Pulmonary artery endothelial cell (primary cell): ENCODE results near the gene GPRC5C. TPM values are rescaled to one million over a fixed set of nuclear protein-coding genes. Genes with fewer than 3 reads are reported as not detected.

Source experiments
- DNase-seq: peaks from one replicate; pipeline ENCODE4 v3.0.0-alpha.2; 2011; ENCODE audit warnings: low read depth, low spot score
- total RNA-seq: library from RNA; depleted of rRNA; stranded (reverse); fragments of >200 nt; gene quantifications from 2 replicates; pipeline ENCODE4 v1.2.3, GENCODE V29; 2014

GPRC5C gene
- total RNA-seq, 1 donor from 2014 or later = not detected

DNA sequence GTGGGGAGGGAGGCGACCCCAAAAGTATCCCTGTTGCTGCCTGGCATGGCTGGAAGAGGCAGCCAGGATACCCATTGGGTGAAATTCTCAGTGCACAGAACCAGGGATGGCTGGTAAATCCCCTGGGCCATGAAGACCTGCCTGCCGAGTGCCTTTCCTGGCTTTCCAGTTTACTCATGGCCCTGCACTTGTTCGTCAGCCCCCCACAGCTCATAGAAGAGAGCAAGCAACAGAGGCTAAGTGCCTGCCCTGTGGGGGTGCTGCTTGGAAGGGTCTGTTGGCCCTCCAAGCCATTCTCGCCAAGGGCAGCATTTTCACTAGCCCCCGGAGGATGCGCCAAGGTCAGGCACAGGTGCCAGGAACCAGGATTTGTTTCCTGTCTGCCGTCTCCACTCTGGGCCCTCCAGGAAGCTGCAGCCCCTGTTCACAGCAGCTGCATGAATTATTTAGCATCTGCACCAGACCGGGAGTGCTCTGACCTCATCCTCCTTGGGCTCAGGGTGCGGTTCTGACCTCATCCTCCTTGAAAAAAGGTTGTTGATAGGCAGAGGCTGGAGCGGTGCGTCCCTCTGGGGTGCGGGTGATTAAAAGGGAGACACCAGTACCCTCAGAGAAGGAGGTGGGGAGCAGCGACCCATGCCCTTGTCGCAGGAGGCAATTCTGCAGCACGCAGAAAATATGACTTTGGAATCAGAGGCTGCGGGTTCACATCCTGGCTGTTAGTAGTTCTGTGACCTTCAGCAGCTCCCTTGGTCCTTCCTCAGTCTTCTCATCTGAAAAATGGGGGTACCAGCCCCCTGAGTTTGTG, 20.3 kb downstream of the GPRC5C start:
- DNase-seq = no peak

DNA sequence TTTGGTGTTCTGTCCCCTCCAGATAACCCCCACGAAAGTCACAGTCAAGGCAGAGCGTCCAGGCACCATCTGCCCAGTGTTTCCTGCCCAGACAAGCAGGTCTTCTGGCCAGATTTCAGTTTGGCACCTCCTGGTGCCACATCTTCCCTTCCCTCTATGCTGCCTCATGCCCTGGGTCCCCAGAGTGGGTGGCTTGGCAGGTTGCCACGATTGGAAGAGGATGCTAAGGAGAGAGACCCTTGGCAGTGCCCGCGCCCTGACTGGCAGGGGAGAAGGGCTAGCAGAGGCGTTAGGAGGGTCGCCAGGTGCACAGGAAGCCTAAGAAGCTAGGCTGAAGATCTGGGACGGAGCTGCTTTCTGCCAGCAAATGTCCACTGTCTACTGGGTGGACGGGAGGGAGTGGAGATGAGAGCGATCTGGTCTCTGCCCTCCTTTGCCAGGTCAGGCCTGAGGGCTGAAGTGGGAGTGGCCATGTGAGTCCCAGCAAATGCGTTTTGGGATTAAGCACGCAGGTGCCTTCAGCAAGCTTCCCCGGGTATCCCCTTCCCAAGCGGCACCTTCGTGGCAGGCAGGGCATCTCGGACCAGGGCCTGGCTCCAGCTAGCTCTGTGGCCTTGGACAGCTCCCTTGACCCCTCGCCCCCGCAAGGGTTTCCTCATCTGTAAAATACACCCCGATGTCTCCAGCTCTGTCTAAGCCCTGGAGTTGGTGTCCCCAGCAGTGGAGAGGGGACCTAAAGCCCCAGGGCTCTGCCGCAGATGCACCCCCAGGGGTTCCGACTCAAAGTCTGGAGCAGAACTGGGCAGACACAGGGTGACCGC, 21.2 kb downstream of the GPRC5C start:
- DNase-seq = no peak

DNA sequence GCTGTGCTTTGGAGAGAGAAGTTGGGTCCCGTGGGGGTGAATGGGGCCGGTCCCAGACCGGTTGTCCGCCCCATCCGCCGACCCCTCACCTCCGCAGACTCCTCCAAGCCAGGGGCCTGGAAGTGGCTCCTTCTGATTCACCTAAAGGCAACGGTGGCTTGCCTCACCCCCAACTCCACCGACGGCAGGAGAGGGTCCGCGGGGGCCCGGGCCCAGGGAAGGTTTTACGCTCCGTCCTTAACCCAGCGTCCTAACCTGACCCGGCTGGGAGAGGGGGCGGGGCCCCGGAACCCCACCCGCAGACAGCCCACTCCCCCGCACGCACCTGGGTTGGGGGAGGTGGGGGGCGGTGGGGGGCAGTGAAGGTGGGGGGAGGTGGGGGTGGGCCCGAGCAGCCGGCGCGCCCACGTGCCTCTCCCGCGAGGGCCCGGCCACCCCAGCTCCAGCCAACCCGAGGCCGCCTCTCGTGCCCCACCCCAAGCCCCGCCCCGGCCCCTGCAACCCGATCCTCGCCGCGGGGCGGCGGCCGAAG, 21.8 kb downstream of the GPRC5C start:
- DNase-seq = no peak

DNA sequence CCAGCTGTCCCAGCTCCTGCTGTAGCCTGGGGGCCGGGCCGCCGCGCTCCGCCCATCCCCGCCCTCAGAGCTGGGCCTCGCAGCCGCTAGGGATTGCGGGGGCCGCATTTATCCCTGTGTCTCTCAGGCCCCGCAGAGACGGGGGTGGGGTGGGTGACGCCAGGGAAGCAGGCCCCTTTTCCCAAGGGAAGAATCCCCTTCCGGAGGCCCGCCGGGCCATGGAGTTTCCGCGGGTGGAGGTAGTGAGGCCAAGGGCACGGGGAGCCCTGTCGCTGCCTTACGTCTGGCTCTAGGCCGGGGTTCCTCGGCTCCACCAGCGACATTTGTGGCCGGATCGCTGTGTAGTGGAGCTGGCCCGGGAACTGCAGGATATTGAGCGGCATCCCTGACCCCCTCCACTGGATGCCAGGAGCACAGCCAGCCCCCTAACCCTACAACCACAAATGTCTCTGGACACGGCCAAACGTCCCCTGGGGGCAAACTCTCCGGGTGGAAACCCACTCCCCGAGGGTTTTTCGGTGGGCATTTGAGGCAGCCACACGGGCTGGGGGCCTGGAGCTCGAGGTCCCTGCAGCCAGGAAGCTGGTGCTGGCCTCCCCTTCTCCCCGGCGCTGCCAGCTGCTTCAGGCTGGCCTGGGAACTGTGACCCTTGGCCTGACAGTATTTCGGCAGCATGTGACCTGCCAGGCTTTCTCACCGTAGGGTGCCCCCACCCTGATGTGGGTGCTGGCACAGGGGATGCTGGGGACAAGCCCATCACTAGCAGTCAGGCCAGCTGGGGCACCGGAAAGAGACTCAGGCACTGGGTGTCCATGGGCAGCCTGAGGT, 22.5 kb downstream of the GPRC5C start:
- DNase-seq = peak; percentile 19

DNA sequence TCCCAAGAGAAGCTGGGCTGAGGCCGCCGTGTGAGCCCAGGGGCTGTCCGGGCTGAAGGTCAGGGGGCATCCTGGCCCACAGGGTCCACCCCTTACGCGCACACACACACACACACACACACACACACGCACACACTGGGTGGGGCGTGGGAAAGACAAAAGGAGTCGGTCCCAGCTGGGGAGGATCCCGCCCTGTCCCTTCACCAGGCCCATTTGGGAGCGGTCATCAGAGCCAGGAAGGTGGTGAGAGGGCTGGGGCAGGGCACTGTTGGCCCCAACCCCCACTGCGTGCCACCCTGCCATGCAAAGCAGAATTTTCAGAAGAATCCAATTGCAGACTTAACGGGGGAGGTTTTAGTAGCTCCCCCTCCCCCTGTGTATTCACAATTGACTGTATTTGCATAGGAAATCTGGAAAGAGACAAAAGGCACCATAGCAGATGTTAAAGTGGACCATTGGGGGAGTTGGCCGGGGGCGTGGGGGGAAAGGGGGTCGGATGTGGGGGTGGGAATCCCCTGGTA, 23.2 kb downstream of the GPRC5C start:
- DNase-seq = no peak

DNA sequence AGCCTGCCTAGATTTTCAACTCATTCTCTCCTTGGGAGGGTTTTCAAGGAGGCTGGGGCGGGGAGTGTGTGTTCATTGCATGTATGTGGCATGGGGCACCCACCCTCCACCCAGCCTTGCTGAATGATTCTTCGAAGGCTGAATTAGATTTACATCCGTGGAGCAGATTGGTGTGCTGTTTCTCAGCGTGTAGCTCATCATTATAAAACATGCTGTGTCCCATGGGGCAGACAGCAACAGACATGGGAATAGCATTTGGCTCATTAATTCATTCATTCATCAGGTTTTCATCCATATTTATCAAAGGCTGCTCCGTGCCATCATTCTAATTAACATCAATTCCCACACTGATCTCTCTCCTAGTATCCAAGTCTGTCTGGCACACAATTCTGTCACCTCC, 23.9 kb downstream of the GPRC5C start:
- no peak for DNase-seq

DNA sequence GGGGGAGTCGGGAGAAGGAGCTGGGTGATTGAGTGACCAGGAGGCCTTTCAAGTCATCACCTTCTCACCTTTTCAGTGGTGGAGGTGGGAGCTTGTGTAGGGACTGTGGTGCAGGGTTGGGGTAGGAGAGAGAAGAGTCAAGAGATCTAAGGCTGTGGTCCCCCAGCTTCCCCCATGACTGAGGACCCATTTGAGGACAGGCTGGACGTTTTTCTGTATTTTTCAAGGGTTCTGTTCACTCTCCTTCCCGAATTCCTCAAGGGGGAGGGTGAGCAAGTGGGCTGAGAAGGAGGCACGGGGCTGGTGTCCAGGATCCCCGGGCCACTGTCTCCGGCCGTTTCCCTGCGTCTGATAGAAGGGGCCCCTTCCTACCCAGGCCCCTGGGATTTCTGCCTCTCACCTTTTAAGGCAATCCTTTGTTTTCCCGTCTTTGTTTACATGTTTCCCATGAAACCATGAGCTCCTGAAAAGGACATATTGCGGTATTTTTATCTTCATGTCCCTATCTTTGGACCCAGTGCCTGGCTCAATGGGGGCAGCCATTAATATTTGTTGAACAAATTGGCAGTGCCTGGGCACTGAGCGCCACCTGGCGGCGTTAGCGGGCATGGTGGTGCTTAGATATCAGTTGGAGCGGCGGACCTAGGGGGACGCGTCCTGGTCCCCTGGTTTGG, 25.4 kb downstream of the GPRC5C start:
- no peak for DNase-seq

DNA sequence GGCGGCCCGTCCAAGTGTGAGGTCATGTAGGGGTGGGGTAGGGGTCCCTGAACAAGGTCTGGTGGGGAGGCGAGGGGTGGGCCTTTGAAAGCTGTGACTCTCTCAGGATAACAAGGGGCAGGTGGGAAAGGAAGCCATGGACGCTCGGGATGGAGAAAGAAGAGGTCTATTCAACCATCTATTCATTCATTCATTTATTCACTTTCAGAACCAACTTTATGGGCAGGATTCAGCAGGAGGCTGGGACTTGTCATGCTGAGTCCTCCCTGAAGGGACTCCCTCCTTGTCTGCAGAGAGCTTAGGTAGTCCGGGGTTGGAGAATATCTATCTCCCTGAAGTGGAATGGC, 25.9 kb downstream of the GPRC5C start:
- no peak for DNase-seq

DNA sequence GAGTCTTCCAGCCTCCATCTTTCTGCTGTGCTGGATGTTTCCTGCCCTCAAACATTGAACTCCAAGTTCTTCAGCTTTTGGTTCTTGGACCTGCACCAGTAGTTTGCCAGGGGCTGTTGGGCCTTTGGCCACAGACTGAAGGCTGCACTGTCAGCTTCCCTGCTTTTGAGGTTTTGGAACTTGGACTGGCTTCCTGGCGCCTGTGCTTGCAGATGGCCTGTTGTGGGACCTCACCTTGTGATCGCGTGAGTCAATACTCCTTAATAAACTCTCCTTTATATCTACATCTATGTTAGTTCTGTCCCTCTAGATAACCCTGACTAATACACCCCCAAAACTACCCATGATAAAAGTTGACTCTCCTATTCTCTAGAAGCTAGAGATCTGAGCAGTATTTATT, 26.9 kb downstream of the GPRC5C start:
- no peak for DNase-seq

DNA sequence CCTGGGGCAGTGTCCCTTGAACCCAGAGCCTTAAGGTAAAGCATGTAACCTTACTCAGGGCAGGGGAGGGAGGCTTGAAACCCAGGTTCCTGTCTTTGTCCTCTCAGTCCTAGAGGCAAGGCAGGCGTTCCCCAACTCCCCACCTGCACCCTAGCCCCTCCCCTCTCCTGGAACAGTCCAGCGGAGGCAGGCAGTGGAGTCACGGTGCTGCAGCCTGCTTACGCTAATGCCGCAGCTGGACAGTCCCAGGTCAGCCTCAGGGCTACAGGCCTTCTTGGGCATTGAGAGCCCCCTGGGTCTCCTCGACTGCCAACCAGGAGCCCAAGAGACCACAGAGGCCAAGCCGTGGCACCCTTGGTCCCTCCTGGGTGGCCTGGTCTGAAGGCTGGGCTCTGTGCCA, 27.7 kb downstream of the GPRC5C start:
- no peak for DNase-seq

DNA sequence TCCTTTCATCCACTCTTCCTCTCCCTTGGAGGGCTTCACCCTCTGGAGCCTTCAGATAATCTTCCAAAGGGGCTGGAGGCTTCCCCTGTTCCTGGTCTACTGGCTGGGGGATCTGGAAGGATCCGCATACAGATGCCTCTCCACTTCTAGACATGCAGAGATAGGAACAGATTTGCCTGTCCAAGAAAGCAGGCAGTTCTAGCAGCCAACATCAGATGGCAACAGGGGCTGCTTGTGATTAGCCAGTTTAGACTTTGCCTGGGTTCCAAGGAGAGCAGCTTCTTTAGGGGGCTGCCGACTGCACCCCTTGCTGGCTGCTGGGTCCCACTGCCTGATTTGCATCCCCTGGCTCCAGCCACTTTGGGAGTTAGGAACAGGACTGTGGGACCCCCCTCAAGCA, 28.4 kb downstream of the GPRC5C start:
- no peak for DNase-seq

DNA sequence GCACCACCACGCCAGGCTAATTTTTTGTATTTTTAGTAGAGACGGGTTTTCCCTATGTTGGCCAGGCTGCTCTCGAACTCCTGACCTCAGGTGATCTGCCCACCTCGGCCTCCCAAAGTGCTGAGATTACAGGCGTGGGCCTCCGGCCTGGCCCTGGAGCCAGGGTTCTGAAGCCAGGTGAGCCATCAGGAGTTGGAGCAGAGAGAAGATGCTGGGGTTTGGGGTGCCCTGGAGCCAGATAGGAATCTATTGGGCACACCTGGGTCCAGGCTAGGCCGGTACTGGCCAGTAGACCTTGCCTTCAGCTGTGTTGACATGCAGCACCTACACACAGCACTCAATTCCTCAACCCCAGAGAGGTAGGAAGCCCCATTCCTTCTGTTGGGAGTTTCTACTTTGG, 29.1 kb downstream of the GPRC5C start:
- no peak for DNase-seq

DNA sequence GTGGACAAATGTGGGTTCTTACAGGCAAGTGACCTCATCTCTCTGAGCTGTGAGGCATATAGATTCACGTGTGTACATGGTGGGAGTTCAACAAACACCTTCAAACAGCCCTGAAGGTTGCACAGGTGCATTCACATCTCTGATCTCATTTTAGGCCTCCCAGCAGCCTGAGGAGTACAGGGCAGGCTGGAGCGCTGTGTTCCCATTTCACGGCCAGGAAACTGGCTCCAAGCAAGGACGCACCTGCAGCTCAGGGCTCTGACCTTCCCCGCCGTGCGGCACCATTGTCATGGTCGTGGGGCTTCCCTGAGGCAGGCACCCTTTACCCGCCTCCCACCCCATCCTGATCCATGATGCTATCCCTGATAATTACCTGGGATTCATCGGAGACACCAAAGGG, 29.7 kb downstream of the GPRC5C start:
- no peak for DNase-seq

DNA sequence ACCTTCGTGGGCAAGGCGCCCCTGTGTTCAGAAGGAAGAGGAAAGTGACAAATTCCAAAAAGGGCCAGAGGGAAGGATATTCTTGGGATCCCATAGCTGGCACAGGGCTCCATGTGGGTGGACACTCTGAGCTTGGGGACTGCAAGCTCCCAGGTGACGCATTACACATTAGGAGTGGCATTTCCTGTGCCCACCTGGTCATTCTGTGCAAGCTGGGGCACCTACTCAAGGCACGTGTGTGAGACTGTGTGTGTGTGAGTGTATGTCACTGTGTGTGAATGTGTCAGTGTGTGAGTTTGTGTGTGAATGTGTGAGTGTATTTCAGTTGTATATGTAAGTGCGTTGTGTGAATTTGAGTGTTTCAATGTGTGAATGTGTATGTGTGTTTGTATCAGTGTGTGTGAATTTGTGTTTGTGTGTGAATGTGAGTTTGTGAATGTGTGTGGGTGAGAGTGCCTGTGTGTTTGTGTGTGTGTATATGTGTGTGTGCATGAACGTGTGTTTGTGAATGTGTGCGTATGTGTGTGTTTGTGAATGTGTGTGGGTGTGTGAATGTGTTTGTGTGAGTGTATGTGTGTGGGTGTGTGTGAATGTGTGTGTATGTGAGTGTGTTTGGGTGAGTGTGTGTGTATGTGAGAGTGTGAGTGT, 33.0 kb downstream of the GPRC5C start:
- DNase-seq = no peak

DNA sequence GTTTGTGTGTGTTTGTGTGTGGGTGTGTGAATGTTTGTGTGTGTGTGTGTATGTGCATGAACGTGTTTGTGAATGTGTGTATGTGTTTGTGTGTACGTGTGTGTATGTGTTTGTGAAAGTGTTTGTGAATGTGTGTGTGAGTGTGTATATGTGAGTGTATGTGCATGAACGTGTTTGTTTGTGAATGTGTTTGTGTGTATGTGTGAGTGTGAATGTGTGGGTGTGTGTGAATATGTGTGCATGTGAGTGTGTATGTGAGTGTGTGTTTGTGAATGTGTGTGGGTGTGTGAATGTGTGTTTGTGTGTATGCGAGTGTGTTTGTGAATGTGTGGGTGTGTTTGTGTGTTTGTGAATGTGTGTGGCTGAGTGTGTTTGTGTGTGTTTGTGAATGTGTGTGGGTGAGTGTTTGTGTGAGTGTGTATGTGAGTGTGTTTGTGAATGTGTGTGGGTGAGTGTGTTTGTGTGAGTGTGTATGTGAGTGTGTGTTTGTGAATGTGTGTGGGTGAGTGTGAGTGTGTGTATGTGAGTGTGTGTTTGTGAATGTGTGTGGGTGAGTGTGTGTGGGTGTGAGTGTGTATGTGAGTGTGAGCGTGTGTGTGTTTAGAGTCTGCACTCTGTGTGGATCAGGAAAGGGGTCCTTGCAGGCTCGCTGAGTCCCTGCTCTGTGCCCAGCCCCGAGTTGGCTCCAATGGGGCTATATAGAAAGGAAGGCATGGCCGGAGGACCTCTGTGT, 33.7 kb downstream of the GPRC5C start:
- no peak for DNase-seq

DNA sequence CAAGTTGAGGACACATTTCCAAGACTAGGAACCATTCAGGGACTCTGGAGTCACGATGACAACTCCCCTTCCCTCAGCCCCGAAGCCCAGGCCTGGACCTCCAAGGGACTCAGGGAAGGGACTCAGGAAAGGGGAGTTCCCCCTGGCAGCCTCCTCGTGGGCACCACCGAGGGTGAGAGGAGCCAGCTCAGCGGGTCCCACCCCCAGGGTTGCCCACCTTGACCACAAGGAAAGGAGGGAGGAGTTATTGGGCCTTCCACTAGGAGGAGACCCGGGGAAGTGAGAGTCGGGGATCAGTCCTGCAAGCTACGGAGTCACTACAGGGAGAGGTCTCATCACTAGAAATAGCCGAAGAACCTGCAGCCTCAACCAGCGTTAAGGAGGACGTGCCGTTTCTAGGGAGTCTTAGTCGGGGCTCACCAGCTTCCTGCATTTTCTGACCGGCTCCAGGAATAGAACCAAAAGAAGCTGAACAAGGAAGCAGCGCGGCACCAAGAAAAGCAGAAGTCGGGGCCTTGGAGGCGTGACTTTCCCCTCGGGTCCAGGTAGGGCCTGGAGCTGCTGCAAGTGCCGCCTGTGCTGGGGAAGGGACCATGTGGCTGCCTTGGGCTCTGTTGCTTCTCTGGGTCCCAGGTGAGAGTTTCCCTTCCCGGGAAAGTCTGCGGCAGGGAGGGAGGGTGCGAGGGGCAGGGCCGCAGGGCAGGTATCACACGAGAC, 34.4 kb downstream of the GPRC5C start, which contains the start of gene CD300A:
TSS of gene CD300A (plus strand) at position 524 of the 717 bp plus-strand sequence. CDS start at position 594, 70 bp downstream.
- no peak for DNase-seq

DNA sequence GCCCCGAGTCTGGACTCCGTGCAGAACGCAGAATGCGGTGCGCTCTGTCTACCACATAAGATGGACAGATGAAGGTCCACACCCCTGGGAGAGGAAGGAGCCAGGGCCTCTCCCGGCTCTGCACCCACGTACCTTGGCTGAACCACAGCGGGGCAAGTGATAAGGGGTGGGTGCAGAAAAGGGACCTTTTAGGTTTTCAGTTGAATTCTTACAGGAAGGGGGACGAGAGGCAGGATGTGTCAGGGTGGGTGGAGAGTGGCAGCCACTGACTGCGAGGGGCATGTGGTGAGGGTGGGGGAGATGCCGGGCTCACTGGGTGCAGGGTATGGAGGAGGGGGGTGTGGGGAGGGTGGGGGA, 34.9 kb downstream of the GPRC5C start:
- DNase-seq = no peak

DNA sequence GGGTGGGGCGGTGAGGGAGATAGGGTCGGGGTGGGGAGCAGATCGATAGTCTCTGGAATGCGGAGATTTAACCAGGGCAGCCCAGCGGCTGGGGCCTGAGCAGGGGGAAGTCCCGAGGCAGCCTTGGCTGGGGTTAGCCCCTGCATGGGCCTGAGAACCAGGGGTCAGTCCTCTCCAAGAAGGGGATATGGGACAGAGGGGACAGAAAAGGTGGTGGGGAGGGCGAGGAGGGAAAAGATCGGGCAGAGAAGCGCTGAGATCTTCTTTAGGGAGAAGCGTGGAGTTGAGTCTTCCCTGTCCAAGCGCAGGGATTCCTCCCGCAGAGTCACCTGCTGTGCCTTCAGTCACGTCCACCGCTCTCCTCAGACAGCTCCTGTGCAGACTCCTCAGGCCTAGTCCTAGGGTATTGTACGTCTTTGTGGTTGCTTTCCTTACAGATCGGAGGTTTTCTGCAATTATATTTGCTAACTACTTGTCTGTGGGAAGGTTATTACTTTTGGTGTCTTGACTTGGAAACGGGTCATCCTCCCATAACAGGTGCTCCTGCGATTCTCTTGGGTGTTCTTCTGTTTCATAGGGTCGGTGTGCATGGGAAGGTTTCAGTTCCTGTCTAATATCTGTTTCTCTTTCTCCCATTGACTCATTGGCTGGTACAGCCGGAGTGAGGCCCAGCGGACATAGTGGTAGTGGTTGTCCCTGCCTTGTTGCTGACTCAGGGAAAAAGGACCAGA, 35.5 kb downstream of the GPRC5C start:
- no peak for DNase-seq
